GM10266 (cell line): ENCODE measurements around the gene RPS6KA2.
A peak's percentile ranks its signal among the peaks of the same experiment; 100 is the strongest.

Experiments
- DNase-seq: peaks from one replicate; pipeline ENCODE4 v3.0.0; 2012; ENCODE audit errors: extremely low spot score
- CTCF ChIP-seq: IDR thresholded peaks from 2 replicates; pipeline ENCODE4 v1.5.1; 2012; ENCODE audit warnings: mild to moderate bottlenecking, low read depth; ENCODE audit not compliant: control insufficient read depth, insufficient read depth; ENCODE audit errors: missing control alignments

RPS6KA2 gene

GRCh38 chr6:166633732-166634535 lies 6.9 kb upstream of the RPS6KA2 start:
- no peak for TF ChIP-seq CTCF
- no peak for DNase-seq

GRCh38 chr6:166632731-166633130 lies 5.7 kb upstream of the RPS6KA2 start:
- TF ChIP-seq CTCF = no peak
- DNase-seq = no peak

DNA sequence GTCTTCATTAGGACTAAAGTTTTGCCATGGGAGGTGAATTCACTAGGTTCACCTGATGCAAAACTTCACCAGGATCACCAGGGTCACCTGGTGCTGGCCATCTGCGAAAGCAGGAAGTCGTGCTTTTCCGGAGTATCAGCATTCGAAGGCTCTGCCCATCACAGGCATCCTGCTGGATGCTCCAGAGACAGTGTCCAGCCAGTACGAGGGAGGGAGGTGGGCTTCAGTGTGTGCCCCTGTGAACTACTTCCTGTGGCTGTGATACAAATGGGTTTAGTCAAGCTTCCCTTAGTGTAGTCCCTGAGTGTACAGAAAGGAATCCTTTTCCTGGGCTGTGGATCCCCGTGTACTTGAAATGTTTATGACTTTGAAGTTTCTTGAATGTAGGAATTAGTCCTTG lies 3.4 kb upstream of the RPS6KA2 start:
- no peak for DNase-seq
- TF ChIP-seq CTCF = no peak

- DNase-seq = no peak
- TF ChIP-seq CTCF = no peak
Observed at GRCh38 chr6:166629628-166630027, 2.6 kb upstream of the RPS6KA2 start.

DNA sequence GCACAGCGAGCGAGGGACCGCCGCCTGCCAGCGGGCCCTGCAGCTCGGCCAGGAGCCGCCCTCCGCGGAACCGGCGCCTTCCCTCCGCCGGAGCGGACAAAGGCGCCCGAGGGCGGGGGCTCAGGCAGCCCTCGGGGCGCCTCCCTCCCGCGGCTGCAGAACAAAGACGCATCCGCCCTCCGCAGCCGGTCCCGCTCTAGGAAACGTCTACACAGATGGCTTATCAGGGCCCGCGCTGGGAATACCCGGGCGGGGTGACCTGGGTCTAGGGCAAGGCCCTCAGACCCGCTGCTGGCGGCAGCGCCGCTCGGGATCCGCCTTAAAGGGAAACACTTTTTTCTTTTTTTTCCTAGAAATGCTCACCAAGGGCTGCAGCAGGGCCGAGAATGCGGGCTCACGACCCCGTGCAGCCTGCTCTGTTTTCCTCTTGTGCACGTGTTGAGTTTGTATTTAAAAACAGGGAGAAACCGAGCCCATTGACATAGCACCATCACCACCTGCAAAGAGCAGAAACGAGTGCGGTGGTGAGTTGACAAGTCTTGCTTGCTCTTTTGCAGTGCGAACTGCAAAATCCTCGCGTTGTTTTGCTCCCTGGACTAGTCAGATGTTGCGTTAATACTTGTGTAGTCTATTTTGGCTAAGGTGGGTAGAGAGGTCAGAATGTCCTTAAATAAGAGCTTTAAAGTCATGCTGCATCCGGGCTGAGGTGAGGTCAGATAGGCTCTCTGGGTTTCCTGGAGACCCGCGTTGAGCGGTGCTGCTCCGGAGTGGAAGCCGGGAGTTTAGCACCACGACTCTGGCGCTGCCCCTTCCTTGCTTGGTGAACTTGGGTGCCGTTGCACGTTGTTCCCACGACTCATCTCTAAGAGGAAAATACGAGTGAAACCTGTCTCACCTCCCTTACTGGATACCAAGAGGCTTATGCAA lies 1.1 kb upstream of the RPS6KA2 start:
- no peak for TF ChIP-seq CTCF
- peak; percentile 45 for DNase-seq

- peak; percentile 23 for DNase-seq
- TF ChIP-seq CTCF = no peak
Observed at GRCh38 chr6:166626177-166627032, 646 bp downstream of the RPS6KA2 start.
